ENCODE measurements around the gene SPATA1.

The SPATA1 gene

GRCh38 chr1:84497631-84498275 lies 8.4 kb upstream of the SPATA1 start:
- Histone ChIP-seq H3K9me3 (ENCODE audit: control insufficient read depth, low read length) (no peaks in the 10 kb centered on the region), H3K4me3 (ENCODE audit: low read depth, low read length) (no peak overlapping the region), H3K79me2 (peaks cover 2% of the 10 kb centered on the region), H3K27ac (no peak overlapping the region), H3K4me1 (no peaks in the 10 kb centered on the region), H3K4me2 (ENCODE audit: low read length) (no peak overlapping the region), H3K36me3 (ENCODE audit: control insufficient read depth, insufficient read depth, low read length) (no peaks in the 10 kb centered on the region), H2AFZ (no peak overlapping the region), H3K27me3 (ENCODE audit: control insufficient read depth, insufficient read depth, low read length) (no peaks in the 10 kb centered on the region), H3K9ac (no peak overlapping the region)
- TF ChIP-seq CTCF (IDR thresholded peaks at IDR 0.05): no peak

GRCh38 chr1:84502927-84503326 lies 3.3 kb upstream of the SPATA1 start:
- peaks cover 4% of the 10 kb centered on the region for H3K4me1 ChIP-seq
- H3K4me2 ChIP-seq (ENCODE audit: low read length): no peak overlapping the region
- no peak for TF ChIP-seq CTCF (IDR thresholded peaks at IDR 0.05)
- H3K36me3 ChIP-seq (ENCODE audit: control insufficient read depth, insufficient read depth, low read length): no peaks in the 10 kb centered on the region
- no peak overlapping the region for H3K4me3 ChIP-seq (ENCODE audit: low read depth, low read length)
- H3K9me3 ChIP-seq (ENCODE audit: control insufficient read depth, low read length): no peaks in the 10 kb centered on the region
- no peak overlapping the region for H3K9ac ChIP-seq
- H3K27ac ChIP-seq: no peak overlapping the region
- peaks cover 2% of the 10 kb centered on the region for H3K79me2 ChIP-seq
- H2AFZ ChIP-seq: no peak overlapping the region
- no peaks in the 10 kb centered on the region for H3K27me3 ChIP-seq (ENCODE audit: control insufficient read depth, insufficient read depth, low read length)

- no peak for TF ChIP-seq CTCF (IDR thresholded peaks at IDR 0.05)
- H3K27me3 ChIP-seq (ENCODE audit: control insufficient read depth, insufficient read depth, low read length): no peaks in the 10 kb centered on the region
- no peak overlapping the region for H3K9ac ChIP-seq
- peaks cover 2% of the 10 kb centered on the region for H3K79me2 ChIP-seq
- peak overlapping the region; percentile 93 for H3K4me3 ChIP-seq (ENCODE audit: low read depth, low read length)
- H3K36me3 ChIP-seq (ENCODE audit: control insufficient read depth, insufficient read depth, low read length): no peaks in the 10 kb centered on the region
- H2AFZ ChIP-seq: peak overlapping the region; percentile 87
- H3K4me2 ChIP-seq (ENCODE audit: low read length): peak overlapping the region; percentile 88
- no peaks in the 10 kb centered on the region for H3K9me3 ChIP-seq (ENCODE audit: control insufficient read depth, low read length)
- peaks cover 4% of the 10 kb centered on the region for H3K4me1 ChIP-seq
- peak overlapping the region; percentile 86 for H3K27ac ChIP-seq
Measured at GRCh38 chr1:84504580-84505492, 1.4 kb upstream of the SPATA1 start.

GRCh38 chr1:84505493-84506001 lies 639 bp upstream of the SPATA1 start:
- H3K27me3 ChIP-seq (ENCODE audit: control insufficient read depth, insufficient read depth, low read length): no peaks in the 10 kb centered on the region
- H3K4me1 ChIP-seq: peaks cover 4% of the 10 kb centered on the region
- H3K4me3 ChIP-seq (ENCODE audit: low read depth, low read length): peak overlapping the region; percentile 93
- H2AFZ ChIP-seq: peak overlapping the region; percentile 87
- no peak for TF ChIP-seq CTCF (IDR thresholded peaks at IDR 0.05)
- H3K36me3 ChIP-seq (ENCODE audit: control insufficient read depth, insufficient read depth, low read length): no peaks in the 10 kb centered on the region
- H3K4me2 ChIP-seq (ENCODE audit: low read length): peak overlapping the region; percentile 88
- H3K79me2 ChIP-seq: peaks cover 2% of the 10 kb centered on the region
- no peaks in the 10 kb centered on the region for H3K9me3 ChIP-seq (ENCODE audit: control insufficient read depth, low read length)
- H3K27ac ChIP-seq: peak overlapping the region; percentile 86
- H3K9ac ChIP-seq: no peak overlapping the region
